ENCODE data around the gene ADA.

ADA gene

DNA sequence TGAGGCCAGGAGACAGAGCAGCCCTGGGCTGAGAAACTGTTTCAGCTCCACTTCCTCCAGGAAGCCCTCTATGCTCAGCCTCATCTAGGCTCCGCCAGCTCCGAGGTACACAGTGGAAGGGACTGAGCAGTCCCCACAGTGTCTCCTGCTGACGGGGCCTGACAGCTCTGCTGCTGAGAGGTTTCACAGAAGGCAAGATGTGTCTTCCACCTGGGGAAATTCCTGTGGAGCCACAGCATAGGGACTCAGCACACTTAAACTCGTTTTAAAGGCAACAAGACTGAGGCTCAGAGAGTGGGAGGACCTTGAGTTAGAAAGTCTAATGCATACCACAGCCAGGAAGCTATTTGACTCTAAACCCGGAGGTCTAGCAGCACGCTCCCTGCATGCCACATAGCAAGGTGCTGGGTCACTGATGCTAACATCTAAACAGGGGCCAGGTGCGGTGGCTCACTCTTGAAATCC lies 6.8 kb downstream of the ADA start:
- no peak for DNase-seq (ENCODE audit: low read depth)

DNA sequence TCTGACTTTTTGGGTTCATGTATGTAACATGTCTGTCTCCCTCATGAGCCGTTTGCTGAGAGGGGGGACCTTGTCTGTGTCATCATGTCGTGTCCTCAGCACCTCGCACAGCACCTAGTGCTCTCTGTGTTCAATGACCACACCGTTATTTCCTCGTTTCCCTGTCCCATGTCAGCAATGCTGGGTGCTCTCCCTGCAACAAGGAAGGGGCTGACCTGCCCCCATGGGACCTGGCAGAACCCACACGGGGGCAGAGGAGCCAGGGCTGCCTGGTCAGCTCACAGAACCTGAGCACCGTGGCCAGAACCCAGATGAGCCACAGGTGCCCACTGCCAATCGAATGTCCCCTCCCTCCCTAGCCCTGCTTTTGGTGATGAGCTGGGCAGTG lies 7.3 kb downstream of the ADA start:
- no peak for DNase-seq (ENCODE audit: low read depth)

DNA sequence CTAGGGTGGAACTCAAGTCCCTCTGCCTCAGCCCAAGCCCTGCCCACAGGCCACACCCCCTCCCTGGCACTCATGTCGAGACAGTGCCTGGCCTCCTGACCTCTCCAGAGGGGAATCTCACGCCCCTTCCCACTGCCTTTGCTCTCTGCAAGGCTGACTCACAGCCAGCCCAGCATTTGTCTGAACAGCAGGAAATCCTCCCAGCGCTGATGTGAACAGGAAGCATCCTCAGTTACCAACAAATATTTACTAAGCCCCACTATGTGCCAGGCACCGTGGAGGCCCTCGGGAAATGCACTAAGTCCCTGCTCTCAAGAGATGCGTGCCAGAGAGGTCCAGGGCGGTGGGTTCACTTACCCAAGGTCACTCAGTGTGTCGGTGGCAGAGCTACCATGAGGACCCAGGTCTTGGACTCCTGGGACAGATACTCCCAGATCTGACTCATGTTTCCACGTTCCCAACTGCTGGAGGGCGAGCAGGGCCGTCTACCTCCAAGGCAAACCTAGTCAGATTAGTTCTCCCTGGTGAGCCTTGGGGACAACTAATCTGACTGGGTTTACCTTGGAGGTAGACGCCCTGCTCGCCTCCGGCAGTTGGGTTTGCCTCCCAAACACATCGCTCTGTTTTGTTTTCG lies 7.8 kb downstream of the ADA start:
- no peak for DNase-seq (ENCODE audit: low read depth)

DNA sequence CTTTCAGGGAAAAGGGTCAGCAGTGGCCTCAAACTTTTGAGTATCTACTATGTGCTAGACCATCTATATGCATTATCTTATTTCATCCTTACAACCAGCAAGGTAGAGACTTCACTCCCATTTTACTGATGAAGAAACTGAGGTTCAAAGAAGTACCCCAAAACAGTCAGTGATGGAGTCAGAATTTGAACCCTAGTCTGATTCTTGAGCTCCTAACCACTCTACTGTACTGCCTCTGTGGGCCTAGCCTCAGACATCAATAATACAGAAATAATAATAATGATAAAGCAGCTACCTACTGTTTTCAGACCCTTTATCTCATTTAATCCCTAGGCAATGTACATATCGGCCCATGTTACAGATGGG lies 8.4 kb downstream of the ADA start:
- DNase-seq (ENCODE audit: low read depth), result no peak

DNA sequence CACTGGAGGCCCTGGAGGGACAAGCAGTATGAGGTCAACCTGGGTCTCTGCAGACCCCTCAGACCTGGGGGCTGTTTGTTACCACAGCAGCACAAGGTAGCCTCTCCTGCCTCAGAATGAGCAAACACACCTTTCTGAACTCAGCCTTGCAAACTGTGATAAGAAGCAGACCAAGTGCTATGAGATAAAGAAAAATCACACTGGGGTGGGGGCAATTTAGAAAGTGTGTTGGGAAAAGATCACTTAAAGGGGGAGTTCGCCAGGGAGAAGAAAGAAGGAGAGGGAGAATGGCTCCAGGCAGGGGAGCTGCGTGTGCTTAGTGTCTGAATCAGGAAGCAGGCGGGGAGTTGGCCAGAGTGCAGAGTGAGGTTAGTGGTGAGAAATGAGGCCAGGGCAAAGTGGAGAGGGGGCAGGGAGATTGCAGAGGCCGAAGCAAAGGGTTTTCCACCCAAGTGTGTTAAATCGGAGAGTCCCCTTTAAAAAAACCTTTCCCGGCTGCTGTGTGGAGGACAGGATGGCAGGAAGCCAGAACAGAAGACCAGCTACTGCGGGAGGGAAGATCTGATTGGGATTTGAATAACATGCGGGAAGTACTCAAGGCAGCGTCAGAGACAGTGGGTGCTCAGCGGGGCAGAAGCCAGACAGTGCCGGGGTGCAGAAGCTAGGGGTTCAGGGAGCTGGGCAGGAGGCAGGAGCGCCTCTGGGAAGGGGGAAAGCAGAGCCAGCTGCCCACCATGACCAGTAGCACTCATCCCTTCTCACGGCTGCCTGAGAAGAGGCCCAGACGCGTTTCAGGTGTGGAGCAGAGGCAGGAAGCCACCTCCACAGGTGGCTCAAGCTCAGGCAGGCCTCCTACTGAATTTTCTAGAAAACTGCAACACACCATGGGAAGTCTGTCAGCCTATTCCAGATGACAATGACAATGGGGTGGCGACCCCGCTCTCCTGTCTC lies 9.0 kb downstream of the ADA start:
- no peak for DNase-seq (ENCODE audit: low read depth)

DNA sequence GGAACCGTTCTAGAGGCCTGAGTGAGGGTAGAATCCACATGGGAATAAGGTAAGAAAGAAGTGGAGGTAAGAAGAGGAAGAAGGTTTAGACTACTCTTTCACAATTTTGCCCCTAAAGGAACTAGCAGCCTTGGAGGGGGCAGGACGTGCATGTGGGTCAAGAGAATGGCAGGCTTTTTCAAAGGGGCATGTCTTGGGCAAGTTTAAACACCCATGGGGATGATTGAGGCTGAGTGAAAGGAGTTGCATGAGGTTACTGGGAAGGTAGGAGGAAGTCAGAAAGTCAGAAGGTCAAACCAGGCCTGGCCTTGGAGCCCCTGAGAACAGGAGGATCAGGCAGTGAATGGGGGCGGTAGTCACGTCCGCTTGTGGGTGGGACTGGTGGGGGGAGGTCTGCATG lies 10.2 kb downstream of the ADA start:
- DNase-seq (ENCODE audit: low read depth), result no peak

DNA sequence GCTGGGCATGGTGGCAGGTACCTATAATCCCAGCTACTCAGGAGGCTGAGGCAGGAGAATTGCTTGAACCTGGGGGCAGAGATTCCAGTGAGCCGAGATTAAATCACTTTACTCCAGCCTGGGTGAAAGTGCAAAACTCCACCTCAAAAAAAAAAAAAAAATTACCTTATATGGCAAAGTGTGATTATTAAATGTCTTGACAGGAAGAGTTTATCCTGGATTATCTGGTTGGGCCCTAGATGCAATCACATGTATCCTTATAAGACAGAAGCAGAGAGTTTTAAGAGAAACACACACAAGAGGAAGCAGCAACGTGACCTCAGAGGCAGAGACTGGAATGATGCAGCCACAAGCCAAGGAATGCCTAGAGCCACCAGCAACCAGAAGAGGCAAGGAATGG lies 11.0 kb downstream of the ADA start:
- no peak for DNase-seq (ENCODE audit: low read depth)

DNA sequence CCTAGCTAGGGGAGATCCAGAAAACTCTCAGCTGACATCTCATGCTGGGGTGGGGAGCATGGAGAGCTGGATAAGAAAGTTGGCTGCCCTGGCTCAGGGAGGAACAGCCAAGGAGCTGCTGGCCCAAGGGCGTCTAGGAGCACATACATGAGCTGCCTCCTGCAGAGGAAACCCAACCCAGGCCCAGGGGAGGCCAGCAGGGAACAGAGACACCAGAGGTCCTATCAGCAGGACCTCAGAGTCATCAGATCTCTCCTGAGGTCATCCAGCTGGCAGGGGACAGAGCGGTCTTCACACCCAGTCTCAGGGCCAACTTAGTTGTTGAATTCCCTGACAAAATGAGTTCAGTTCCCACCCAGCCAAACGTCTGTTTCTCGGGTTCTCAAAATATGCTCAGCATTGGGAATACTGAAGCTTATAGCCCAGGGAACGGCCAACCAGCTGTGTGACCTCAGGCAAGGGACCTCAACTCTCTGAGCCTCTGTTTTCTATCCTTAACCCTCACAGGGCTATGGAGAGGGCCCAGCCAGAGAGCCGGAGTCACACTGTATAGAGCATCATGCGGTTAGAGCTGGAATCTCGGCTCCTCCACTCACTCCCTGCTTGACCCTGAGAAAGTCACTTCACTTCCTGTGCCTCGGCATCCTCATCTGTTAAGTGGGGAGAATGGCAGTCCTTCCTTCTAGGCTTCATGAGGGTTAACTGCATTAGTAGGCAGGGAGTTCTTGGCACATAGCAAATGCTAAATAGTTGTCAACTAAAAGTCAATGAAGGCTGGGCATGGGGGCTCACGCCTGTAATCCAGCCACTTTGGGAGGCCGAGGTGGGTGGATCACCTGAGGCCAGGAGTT lies 13.8 kb downstream of the ADA start:
- DNase-seq (ENCODE audit: low read depth), result no peak

DNA sequence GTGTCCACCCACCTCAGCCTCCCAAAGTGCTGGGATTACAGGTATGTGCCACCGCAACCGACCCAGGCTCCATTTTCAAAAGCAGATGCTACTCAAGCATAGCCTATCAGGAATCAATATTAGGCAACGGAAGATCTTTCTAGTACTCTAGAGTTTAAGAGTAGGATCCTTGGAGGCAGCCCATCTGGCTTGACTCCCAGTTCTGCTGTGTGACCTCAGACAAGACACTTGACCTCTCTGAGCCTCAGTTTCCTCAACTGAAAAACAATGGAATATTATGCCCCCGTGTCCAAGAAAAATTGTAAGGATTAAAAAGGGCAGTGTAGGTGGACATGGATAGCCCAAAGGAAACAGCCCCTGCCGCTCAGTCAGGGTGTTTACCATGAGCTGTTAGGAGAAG lies 14.5 kb downstream of the ADA start:
- no peak for DNase-seq (ENCODE audit: low read depth)

DNA sequence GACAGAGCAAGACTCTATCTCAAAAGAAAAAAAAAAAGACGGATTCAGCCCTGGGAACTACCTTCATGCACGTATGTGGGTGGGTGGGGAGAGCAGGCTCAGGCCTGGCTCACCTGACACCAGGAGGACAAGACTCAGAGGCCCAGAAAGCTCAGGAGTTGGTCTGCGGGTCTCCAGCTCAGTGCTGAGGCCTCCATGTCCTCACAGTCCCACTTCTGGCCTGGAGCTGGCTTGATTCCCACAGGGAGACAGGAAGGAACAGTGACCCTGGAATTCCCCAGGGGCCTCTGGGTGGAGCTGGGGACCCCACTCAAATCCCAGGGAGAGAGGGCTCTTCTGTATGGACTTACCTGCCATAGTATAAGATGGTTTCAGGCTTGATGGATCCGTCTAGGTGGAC lies 15.6 kb downstream of the ADA start:
- DNase-seq (ENCODE audit: low read depth), result no peak

DNA sequence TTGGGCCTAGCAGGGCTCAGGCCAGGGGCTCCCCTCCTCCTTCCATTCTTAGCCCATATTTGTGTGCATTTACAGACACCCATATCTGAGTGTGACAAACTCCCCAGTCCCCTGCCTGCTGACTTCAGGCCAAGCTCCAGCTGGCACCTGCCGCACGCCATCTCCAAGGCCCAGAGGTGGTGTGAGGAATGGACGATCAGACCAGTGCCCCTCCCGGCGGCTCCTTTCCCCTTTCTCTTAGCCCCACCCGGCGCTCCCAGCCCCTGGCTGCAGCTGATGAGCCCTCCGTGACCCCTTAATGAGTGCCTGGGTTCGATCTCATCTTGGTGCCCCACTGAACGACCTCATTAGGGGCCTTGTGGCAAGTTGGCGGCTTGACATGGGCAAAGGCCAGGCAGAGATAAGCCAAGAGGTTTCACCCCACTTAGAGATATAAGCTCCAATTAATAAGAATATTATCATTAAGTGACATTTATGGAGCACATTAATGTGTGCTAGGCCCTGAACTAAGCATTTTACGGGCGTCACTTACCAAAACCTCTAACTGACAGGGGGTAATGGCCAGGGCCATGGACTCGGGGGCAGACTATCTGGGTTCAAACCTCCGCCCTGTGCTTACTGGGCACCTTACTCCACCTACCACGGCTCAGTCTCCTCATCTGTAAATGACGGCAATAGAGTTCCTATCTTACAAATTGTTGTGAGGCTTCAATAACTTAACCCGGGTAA lies 17.5 kb downstream of the ADA start:
- no peak for DNase-seq (ENCODE audit: low read depth)

DNA sequence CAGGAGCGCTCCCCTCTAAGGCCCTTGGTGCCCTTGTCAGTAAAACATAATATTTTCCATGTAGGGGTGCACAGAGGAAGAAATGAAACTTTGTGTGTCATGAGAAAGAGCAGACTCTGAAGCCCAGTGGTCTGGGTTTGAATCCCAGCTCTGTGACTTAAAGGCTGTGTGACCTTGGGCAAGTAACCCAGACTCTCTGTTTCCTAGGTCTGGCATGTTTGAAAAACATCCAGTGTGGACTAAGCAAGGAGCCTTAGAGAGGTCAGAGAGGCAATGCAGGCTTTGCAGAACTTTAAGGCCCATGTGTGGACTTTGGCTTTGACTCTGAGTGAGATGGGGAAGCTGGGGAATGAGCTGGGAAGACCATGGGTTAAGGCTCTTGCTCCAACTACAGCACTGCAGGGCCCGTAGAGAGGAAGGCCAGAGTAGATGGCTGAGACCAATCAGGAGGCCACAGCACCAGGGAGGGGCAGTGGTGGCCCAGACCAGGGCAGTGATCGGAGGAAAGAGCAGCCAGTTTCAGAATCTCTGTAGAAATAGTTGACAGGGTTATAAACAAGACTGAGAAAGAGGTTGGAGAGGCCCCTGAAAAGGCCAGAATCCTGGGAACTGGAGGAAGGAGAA lies 18.2 kb downstream of the ADA start:
- no peak for DNase-seq (ENCODE audit: low read depth)

DNA sequence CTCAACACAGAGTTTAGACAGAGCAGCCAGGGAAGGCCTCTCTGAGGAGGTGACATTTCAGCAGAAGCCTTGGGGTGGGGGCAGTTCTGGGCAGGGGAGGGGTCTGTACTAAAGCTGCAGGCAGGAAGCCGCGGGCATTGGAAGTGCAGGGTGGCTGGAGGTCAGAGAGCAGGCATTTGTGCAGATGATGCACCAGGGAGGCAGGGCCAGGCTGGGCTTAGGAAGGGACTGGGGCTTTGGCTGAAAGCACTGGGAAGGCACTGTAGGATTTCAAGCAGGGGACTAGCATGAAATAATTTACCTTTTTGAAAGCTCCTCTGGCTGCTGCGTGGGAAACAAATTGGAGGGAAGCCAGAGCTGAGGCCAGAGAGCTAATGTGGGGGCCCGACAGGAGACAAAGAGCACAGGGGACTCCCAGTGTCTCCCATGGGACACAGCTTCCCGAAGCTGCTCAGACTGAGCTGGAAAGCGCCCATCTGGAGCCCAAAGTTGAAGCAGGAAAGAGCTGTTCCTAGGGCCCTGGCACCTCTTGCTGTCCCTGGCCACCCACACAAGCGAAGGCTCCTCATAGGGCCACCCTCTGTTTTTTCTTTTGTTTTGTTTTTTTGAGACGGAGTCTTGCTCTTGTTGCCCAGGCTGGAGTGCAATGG lies 19.3 kb downstream of the ADA start:
- no peak for DNase-seq (ENCODE audit: low read depth)

DNA sequence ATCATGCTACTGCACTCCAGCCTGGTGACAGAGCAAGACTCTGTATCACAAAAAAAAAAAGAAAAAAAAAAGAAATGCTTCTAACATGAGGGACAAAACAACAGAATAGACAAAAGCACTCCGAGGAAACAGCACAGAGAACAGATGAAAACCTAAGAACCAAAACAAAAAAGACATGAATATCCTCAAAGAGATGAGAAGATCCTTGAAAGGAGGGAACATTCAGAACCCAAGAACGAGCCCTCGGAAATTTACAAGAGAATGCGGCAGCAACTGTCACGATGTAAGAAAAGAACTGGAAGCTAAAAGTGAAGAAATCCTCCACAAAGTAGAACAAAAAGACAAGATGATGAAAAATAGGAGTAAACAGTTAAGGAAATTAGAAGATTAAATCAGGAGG lies 21.2 kb downstream of the ADA start:
- DNase-seq (ENCODE audit: low read depth), result no peak

DNA sequence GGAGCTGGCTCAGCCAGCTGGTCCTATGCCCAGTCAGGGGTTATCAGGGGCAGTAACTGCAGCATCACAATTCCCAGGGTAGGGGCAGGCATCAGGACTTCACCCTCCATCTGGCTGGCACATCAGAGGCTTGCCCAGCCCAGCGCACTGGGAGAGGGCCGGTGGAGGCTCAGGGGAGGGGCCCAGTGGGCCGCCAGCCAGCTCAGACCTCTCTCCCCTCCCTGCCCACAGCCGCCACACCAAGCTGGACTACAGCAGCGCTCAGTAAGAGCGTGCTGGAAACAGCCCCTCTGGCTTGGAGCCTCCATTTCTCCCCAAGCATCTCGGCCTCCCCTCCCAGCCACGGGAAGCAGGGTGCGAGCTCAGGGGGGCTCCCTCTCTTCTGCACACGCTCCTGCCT lies 22.0 kb downstream of the ADA start:
- DNase-seq (ENCODE audit: low read depth), result no peak

DNA sequence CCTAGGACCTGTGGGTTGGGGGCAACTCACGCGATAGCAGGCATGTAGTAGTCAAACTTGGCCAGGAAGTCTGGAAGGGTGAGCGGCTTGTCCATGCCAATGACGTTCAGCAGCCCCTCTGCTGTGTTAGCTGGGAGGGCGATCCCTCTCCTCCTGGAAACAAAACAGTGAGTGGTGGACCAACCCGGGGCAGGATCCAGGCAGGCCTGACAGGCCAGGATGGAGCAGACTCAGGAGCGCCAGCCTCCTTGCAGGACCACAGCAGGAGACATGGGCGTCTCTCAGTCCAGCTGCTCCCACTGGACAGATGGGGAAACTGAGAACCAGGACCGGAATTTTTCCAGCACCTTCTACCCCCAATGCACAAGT lies 22.5 kb downstream of the ADA start:
- DNase-seq (ENCODE audit: low read depth), result no peak

DNA sequence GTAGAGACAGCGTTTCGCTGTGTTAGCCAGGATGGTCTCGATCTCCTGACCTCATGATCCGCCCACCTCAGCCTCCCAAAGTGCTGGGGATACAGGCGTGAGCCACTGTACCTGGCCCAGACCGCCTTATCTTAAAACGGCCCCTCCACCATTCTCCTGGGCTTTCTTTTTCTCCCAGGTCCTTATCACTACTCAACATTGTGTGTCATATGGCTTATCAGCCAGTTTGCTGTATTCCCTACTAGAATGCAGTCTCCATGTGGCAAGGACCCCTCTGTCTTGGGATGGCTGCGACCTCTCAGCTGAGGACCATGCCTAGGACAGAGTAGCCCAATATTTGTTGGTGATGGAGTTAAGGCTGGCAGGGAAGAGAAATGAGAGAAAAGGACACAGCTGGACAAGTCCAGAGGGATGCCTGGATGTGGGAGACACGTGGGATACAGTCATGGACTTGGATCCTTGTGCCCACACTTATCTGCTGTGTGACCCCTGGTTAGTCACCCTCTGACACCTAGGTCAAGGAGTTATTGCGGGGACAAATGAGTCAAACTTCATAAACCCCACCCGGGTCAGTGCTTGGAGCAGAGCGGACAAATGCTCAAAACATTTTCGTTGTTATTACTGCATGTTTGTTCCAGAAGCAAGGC lies 24.0 kb downstream of the ADA start:
- DNase-seq (ENCODE audit: low read depth), result no peak

DNA sequence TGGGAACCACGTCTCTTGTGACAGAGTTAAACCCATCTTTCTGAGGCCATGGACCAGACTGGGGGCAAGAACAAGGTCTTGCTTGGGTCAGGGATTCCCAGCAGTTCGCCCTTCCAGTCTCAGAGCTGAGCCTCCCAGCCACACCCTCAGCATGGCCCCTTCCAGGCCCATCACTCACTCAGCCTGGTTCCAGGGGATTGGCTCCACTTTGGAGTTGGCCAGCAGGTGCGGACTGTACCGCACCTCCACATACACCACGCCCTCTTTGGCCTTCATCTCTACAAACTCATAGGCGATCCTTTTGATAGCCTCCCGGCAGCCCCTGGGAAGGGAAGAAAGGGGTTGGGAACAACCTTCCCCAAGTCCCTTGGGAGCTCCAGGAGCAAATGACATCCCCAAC lies 25.2 kb downstream of the ADA start:
- DNase-seq (ENCODE audit: low read depth), result no peak

DNA sequence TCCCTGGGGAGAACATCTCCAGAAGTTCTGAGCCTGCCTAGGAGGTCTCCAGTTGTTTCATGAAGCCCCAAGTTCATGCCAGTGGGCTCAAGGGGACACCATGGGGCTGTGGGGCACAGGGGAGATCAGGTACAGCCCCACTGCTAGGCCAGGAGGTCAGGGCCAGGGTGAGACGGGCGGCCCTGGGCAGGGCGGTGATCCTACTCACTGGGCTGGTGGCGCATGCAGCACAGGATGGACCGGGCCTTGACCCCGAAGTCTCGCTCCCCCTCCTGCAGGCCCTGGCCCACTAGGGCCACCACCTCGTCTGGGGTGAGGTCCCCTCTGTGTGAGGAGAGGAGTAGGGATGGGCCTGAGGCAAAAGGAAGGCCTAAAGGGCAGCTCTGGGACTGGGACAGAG lies 26.1 kb downstream of the ADA start:
- no peak for DNase-seq (ENCODE audit: low read depth)

DNA sequence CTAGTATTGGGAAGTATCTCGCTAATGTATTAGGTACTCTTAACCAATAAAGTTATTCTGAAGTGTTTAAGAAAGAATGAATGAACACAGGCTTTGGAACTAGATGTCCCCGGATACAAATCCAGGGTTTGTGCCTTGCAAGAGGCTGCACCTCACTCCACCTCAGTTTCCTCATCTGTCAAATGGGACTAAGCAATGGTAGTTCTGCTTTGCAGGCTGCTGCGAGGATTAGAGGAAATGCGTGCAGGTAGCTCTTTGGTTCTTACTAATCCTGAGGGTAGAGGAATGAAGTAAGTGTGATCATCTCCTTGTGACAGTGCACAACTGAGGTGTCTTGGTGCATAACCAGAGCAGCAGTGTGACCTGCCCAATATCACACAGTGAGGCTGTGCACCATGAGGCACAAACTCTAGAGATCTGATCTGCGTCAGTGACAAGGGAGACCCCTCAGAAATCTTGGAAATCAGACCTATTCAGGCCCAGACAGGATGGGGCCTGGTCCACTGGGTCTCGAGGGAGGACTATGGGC lies 26.7 kb downstream of the ADA start:
- DNase-seq (ENCODE audit: low read depth), result no peak

All from stimulated activated CD4-positive, alpha-beta T cell treated with anti-CD3 and anti-CD28 coated beads, Interleukin-2, amount 100 ng/mL, for 4 hours (primary cell).